ENCODE measurements around the gene FOXF2.
A peak's percentile ranks its signal among the peaks of the same experiment; 100 is the strongest.

FOXF2 gene

GRCh38 chr6:1382883-1383728 lies 6.3 kb upstream of the FOXF2 start:
- TF ChIP-seq ZNF274 (IDR thresholded peaks at IDR 0.05; ENCODE audit: low read depth, low read length), result no peak
- no peak overlapping the region for H3K4me3 ChIP-seq (ENCODE audit: low read length)

- no peak overlapping the region for H3K4me3 ChIP-seq (ENCODE audit: low read length)
- TF ChIP-seq ZNF274 (IDR thresholded peaks at IDR 0.05; ENCODE audit: low read depth, low read length), result no peak
Observed at GRCh38 chr6:1383729-1384548, 5.4 kb upstream of the FOXF2 start.

- TF ChIP-seq ZNF274 (IDR thresholded peaks at IDR 0.05; ENCODE audit: low read depth, low read length), result no peak
- H3K4me3 ChIP-seq (ENCODE audit: low read length), result no peak overlapping the region
Observed at GRCh38 chr6:1384549-1385128, 4.7 kb upstream of the FOXF2 start.

- TF ChIP-seq ZNF274 (IDR thresholded peaks at IDR 0.05; ENCODE audit: low read depth, low read length), result no peak
- no peak overlapping the region for H3K4me3 ChIP-seq (ENCODE audit: low read length)
Observed at GRCh38 chr6:1385129-1386037, 4.0 kb upstream of the FOXF2 start.

GRCh38 chr6:1386038-1386709 lies 3.2 kb upstream of the FOXF2 start:
- H3K4me3 ChIP-seq (ENCODE audit: low read length), result no peak overlapping the region
- TF ChIP-seq ZNF274 (IDR thresholded peaks at IDR 0.05; ENCODE audit: low read depth, low read length), result no peak

- no peak for TF ChIP-seq ZNF274 (IDR thresholded peaks at IDR 0.05; ENCODE audit: low read depth, low read length)
- H3K4me3 ChIP-seq (ENCODE audit: low read length), result no peak overlapping the region
Observed at GRCh38 chr6:1387538-1387875, 1.9 kb upstream of the FOXF2 start.

- TF ChIP-seq ZNF274 (IDR thresholded peaks at IDR 0.05; ENCODE audit: low read depth, low read length), result no peak
- no peak overlapping the region for H3K4me3 ChIP-seq (ENCODE audit: low read length)
Observed at GRCh38 chr6:1387876-1388629, 1.3 kb upstream of the FOXF2 start.

- H3K4me3 ChIP-seq (ENCODE audit: low read length), result no peak overlapping the region
- TF ChIP-seq ZNF274 (IDR thresholded peaks at IDR 0.05; ENCODE audit: low read depth, low read length), result no peak
Observed at GRCh38 chr6:1388630-1389368, 577 bp upstream of the FOXF2 start.

- no peak for TF ChIP-seq ZNF274 (IDR thresholded peaks at IDR 0.05; ENCODE audit: low read depth, low read length)
- H3K4me3 ChIP-seq (ENCODE audit: low read length), result 0 out of 2 replicates have a peak overlapping the region, but pooled peaks have one; percentile 28
Observed at GRCh38 chr6:1390133-1390945, 963 bp downstream of the FOXF2 start.

- no peak for TF ChIP-seq ZNF274 (IDR thresholded peaks at IDR 0.05; ENCODE audit: low read depth, low read length)
- H3K4me3 ChIP-seq (ENCODE audit: low read length), result no peak overlapping the region; the same call in 1 of the 2 replicates
Observed at GRCh38 chr6:1390946-1391799, 1.8 kb downstream of the FOXF2 start.

Measured in GM08714 (cell line).